Activated CD4-positive, alpha-beta T cell treated with anti-CD3 and anti-CD28 coated beads for 1 hour (primary cell): ENCODE results near the gene RHOT1.
"Not testable (repeated sequence)": the region's sequence is repeated elsewhere in the genome, so short reads cannot be mapped to it uniquely, and the experiment has no call there.

Experiments used
- DNase-seq: peaks from one replicate; pipeline ENCODE4 v3.0.0-alpha.2; 2020

The RHOT1 gene

GRCh38 chr17:32160526-32160925 is 18.2 kb downstream of the RHOT1 start:
- no peak for DNase-seq

- no peak for DNase-seq
Observed at GRCh38 chr17:32161029-32161428, 18.7 kb downstream of the RHOT1 start.

- no peak for DNase-seq
Observed at GRCh38 chr17:32161506-32162365, 19.4 kb downstream of the RHOT1 start.

GRCh38 chr17:32174889-32175288 is 32.6 kb downstream of the RHOT1 start:
- no peak for DNase-seq

- not testable (repeated sequence) for DNase-seq
Observed at GRCh38 chr17:32178679-32179078, 36.4 kb downstream of the RHOT1 start.

- DNase-seq, result not testable (repeated sequence)
Observed at GRCh38 chr17:32179103-32179502, 36.8 kb downstream of the RHOT1 start.

GRCh38 chr17:32179526-32179925 is 37.2 kb downstream of the RHOT1 start:
- not testable (repeated sequence) for DNase-seq

GRCh38 chr17:32180262-32180661 is 38.0 kb downstream of the RHOT1 start:
- not testable (repeated sequence) for DNase-seq

GRCh38 chr17:32185875-32186274 is 43.6 kb downstream of the RHOT1 start:
- no peak for DNase-seq

- DNase-seq, result no peak
Observed at GRCh38 chr17:32187271-32187670, 45.0 kb downstream of the RHOT1 start.

GRCh38 chr17:32189343-32189742 is 47.0 kb downstream of the RHOT1 start:
- no peak for DNase-seq

GRCh38 chr17:32191306-32191705 is 49.0 kb downstream of the RHOT1 start:
- no peak for DNase-seq

GRCh38 chr17:32192379-32192778 is 50.1 kb downstream of the RHOT1 start:
- DNase-seq, result no peak

- no peak for DNase-seq
Observed at GRCh38 chr17:32197987-32198386, 55.7 kb downstream of the RHOT1 start.

- DNase-seq, result no peak
Observed at GRCh38 chr17:32206861-32207260, 64.6 kb downstream of the RHOT1 start.

GRCh38 chr17:32208436-32208835 is 66.1 kb downstream of the RHOT1 start:
- DNase-seq, result no peak

- DNase-seq, result no peak
Observed at GRCh38 chr17:32209608-32210007, 67.3 kb downstream of the RHOT1 start.

GRCh38 chr17:32211671-32212070 is 69.4 kb downstream of the RHOT1 start:
- no peak for DNase-seq

- DNase-seq, result no peak
Observed at GRCh38 chr17:32215696-32216095, 73.4 kb downstream of the RHOT1 start.

- DNase-seq, result no peak
Observed at GRCh38 chr17:32222621-32223020, 80.3 kb downstream of the RHOT1 start.

GRCh38 chr17:32223703-32224102 is 81.4 kb downstream of the RHOT1 start:
- DNase-seq, result no peak

GRCh38 chr17:32226886-32227285 is 84.6 kb downstream of the RHOT1 start:
- no peak for DNase-seq

GRCh38 chr17:32227910-32228309 is 85.6 kb downstream of the RHOT1 start:
- DNase-seq, result no peak

- DNase-seq, result no peak
Observed at GRCh38 chr17:32235588-32235987, 93.3 kb downstream of the RHOT1 start.

GRCh38 chr17:32239456-32239855 is 97.2 kb downstream of the RHOT1 start:
- DNase-seq, result no peak
